Heart left ventricle (tissue), 16 donors: Measurements from ENCODE around the gene FGF22. TPM values are rescaled to one million over a fixed set of nuclear protein-coding genes. Genes with fewer than 3 reads are reported as not detected.
"Not testable (repeated sequence)": the region's sequence is repeated elsewhere in the genome, so short reads cannot be mapped to it uniquely, and the experiment has no call there.

Experiments used
- ATAC-seq, 4 donors: fragments of 200-7000 bp; cut with Tn5 transposase; one replicate each; pipeline ENCODE4 v1.9.1; 2020 to 2022; ENCODE audit warnings: moderate library complexity in 4 of 4, mild to moderate bottlenecking in 3 of 4, moderate number of reproducible peaks in 1 of 4
- DNase-seq, 5 donors: peaks; one replicate each; pipeline ENCODE4 v3.0.0-alpha.2; 2020
- H3K27ac ChIP-seq, 12 donors: fragments of 200-600 bp; sonication (generic) in 4 of 12; one replicate each; pipeline versions ENCODE4 v1.5.0 to v1.8.0; 2016 to 2022; ENCODE audit warnings: mild to moderate bottlenecking in 2 of 12
- H3K27me3 ChIP-seq, 9 donors: fragments of 200-600 bp; sonication (generic) in 2 of 9; one replicate each; pipeline versions ENCODE4 v1.5.1 to v1.8.0; 2016 to 2022; ENCODE audit warnings: mild to moderate bottlenecking in 3 of 9
- H3K36me3 ChIP-seq, 9 donors: fragments of 200-600 bp; sonication (generic) in 2 of 9; one replicate each; pipeline versions ENCODE4 v1.5.0 to v1.8.0; 2018 to 2022; ENCODE audit warnings: mild to moderate bottlenecking in 2 of 9
- H3K4me1 ChIP-seq, 12 donors: fragments of 200-600 bp; sonication (generic) in 4 of 12; one replicate each; pipeline versions ENCODE4 v1.5.0 to v1.8.0; 2016 to 2022; ENCODE audit warnings: mild to moderate bottlenecking in 3 of 12
- H3K4me3 ChIP-seq, 12 donors: fragments of 200-600 bp; sonication (generic) in 4 of 12; one replicate each; pipeline versions ENCODE4 v1.5.0 to v1.8.0; 2017 to 2022; ENCODE audit warnings: mild to moderate bottlenecking in 9 of 12, moderate library complexity in 4 of 12
- H3K9me3 ChIP-seq, 12 donors: fragments of 200-600 bp; sonication (generic) in 4 of 12; one replicate each; pipeline versions ENCODE4 v1.5.0 to v1.8.0; 2016 to 2022; ENCODE audit warnings: mild to moderate bottlenecking in 1 of 12
- CTCF ChIP-seq, 12 donors: fragments of 200-600 bp; sonication (generic) in 4 of 12; IDR thresholded peaks; one replicate each; pipeline versions ENCODE4 v1.5.0 to v1.8.0; 2018 to 2022; ENCODE audit warnings: antibody characterized with exemption in 12 of 12, mild to moderate bottlenecking in 5 of 12
- POLR2A ChIP-seq, 2 donors: fragments of 450-650 bp; IDR thresholded peaks; one replicate each; pipeline ENCODE4 v1.6.1; 2017; ENCODE audit warnings: antibody characterized with exemption in 2 of 2, mild to moderate bottlenecking in 2 of 2, moderate library complexity in 2 of 2
- WGBS, 4 donors: extraction: QIAGEN DNeasy Blood & Tissue Kit in 2 of 4; methylation state at CpG; one replicate each; pipeline versions ENCODE4 v1.1.5 to v1.1.7; 2013 to 2018; 5-methylcytosine and 5-hydroxymethylcytosine counted together
- intact Hi-C, 10 donors: fragments of 100-400 bp; cut with DNase I; formaldehyde crosslinking; loops; one replicate each; pipeline versions ENCODE4 v1.11.1 to v1.14.2; 2022
- polyA plus RNA-seq, 2 donors: library from polyadenylated mRNA; stranded (reverse); fragments of 200-250 nt; gene quantifications; one replicate each; pipeline ENCODE4 v1.2.3, GENCODE V29; 2013
- total RNA-seq, 9 donors: library from RNA; depleted of rRNA in 2 of 9; stranded (reverse); fragments of >200 nt in 2 of 9; fragmentation: NEBNext Ultra II Directional in 3 of 9; extraction: Animal tissue kit (Norgen Biotek cat#: 25700) in 3 of 9; gene quantifications; one replicate each; pipeline versions ENCODE4 v1.1.0 to v1.2.4, GENCODE V29; 2016 to 2023
- donor health status: ischemic (EF 13 %, LVEDD 7.1; RV severe dilation, severe dysfunction).
- donor health status: healthy with polysubstance abuse.
- donor health status: DM: no; HTN: yes; CAD: no.
- donor health status: DM: no; HTN: no; CAD: no.
- donor health status: ischemic (EF 25% LVEDD 6.9; RV normal size, moderate dysfunction).
- donor health status: ischemic (EF 25% LVEDD 5.7; RV mildly dilated, moderate dysfunction).
- donor health status: healthy.
- donor health status: DM: yes; HTN: yes; CAD: no.
- donor health status: ischemic (EF 35%, LVEDD 5.7; RV mildly dilated, moderate dysfunction).
- donor health status: nonischemic (EF 11% LVEDD 7.7; RV severe dilation, severe dysfunction).
- donor health status: DM: yes; HTN: yes; CAD: no.
- donor health status: PGD.
- donor health status: ischemic (EF 29% LVEDD 5.4; RV normal size, mild dysfunction).
- donor health status: nonischemic (EF 23%, LVEDD 6.1; RV moderate dilation, normal function).

The FGF22 gene
- total and polyA plus RNA-seq, 11 donors: 0.07 to 0.36 (median 0.16) TPM; not detected in 6

- H3K27ac ChIP-seq: peak overlapping the region in 9 of 12 donors; percentile 26 to 54 (median 43)
- H3K9me3 ChIP-seq: no peaks in the 10 kb centered on the region
- peak; percentile 29 to 73 (median 66) for ATAC-seq
- intact Hi-C loops: no loop called here
- no peak overlapping the region for H3K4me3 ChIP-seq
- peaks cover 0 to 8% (median 0%) of the 10 kb centered on the region in 12 donors for H3K4me1 ChIP-seq
- 75 to 79% (median 78%) methylated on average over 27 to 35 of the region's 35 CpGs for WGBS, 4 donors
- no peak for DNase-seq
- H3K36me3 ChIP-seq: no peaks in the 10 kb centered on the region
- TF ChIP-seq CTCF (IDR thresholded peaks at IDR 0.05) (no peak), POLR2A (IDR thresholded peaks at IDR 0.05) (no peak)
- H3K27me3 ChIP-seq: no peaks in the 10 kb centered on the region
These were observed 37.0 kb upstream of the FGF22 start for GRCh38 chr19:602391-603301.

GRCh38 chr19:603302-603639 is 36.4 kb upstream of the FGF22 start:
- DNase-seq, H3K4me3 ChIP-seq, H3K4me1 ChIP-seq, ATAC-seq, intact Hi-C loops, H3K9me3 ChIP-seq, H3K36me3 ChIP-seq, H3K27me3 ChIP-seq: not testable (repeated sequence)
- WGBS, 4 donors: 73 to 96% (median 87%) methylated on average over 7 to 13 of the region's 13 CpGs
- peak overlapping the region in 3 of 12 donors; percentile 34 to 51 (median 50) for H3K27ac ChIP-seq

- ATAC-seq, intact Hi-C loops, DNase-seq, H3K4me3 ChIP-seq, H3K36me3 ChIP-seq, H3K27me3 ChIP-seq, H3K27ac ChIP-seq, H3K9me3 ChIP-seq: not testable (repeated sequence)
- WGBS, 4 donors: 90 to 97% (median 93%) methylated on average over 15 to 20 of the region's 20 CpGs
- H3K4me1 ChIP-seq: peaks cover 0 to 11% (median 0%) of the 10 kb centered on the region in 12 donors
These were observed 35.9 kb upstream of the FGF22 start for GRCh38 chr19:603779-604178.

GRCh38 chr19:604355-604754 is 35.3 kb upstream of the FGF22 start:
- H3K4me3 ChIP-seq: no peak overlapping the region
- WGBS, 4 donors: 78 to 94% (median 86%) methylated on average over 10 to 11 of the region's 11 CpGs
- no peaks in the 10 kb centered on the region for H3K9me3 ChIP-seq
- H3K4me1 ChIP-seq: peaks cover 0 to 15% (median 0%) of the 10 kb centered on the region in 12 donors
- H3K27me3 ChIP-seq: no peaks in the 10 kb centered on the region
- ATAC-seq: no peak
- DNase-seq: no peak
- intact Hi-C loops: no loop called here
- no peak for TF ChIP-seq CTCF (IDR thresholded peaks at IDR 0.05)
- TF ChIP-seq POLR2A (IDR thresholded peaks at IDR 0.05): no peak
- no peak overlapping the region for H3K27ac ChIP-seq
- H3K36me3 ChIP-seq: no peaks in the 10 kb centered on the region

- H3K27me3 ChIP-seq, H3K4me3 ChIP-seq, H3K27ac ChIP-seq, DNase-seq, ATAC-seq, H3K9me3 ChIP-seq, H3K36me3 ChIP-seq, intact Hi-C loops: not testable (repeated sequence)
- peak in 1 of 12 donors; percentile 17 for TF ChIP-seq CTCF (IDR thresholded peaks at IDR 0.05)
- peaks cover 0 to 24% (median 4%) of the 10 kb centered on the region in 12 donors for H3K4me1 ChIP-seq
- 88 to 89% (median 89%) methylated on average over 16 to 33 of the region's 34 CpGs for WGBS, 4 donors
These were observed 34.4 kb upstream of the FGF22 start for GRCh38 chr19:605061-605971.
